Ammon's horn (tissue), 1 donor: ENCODE measurements around the gene TXNRD2.
"Not testable (repeated sequence)": the region's sequence is repeated elsewhere in the genome, so short reads cannot be mapped to it uniquely, and the experiment has no call there.

Experiments used
- DNase-seq: peaks from one replicate; pipeline ENCODE4 v3.0.0-alpha.2; 2016; ENCODE audit warnings: low spot score

TXNRD2 gene

GRCh38 chr22:19923914-19924513 lies 17.6 kb downstream of the TXNRD2 start:
- DNase-seq: no peak

GRCh38 chr22:19921544-19922081 lies 20.0 kb downstream of the TXNRD2 start:
- DNase-seq: no peak

DNA sequence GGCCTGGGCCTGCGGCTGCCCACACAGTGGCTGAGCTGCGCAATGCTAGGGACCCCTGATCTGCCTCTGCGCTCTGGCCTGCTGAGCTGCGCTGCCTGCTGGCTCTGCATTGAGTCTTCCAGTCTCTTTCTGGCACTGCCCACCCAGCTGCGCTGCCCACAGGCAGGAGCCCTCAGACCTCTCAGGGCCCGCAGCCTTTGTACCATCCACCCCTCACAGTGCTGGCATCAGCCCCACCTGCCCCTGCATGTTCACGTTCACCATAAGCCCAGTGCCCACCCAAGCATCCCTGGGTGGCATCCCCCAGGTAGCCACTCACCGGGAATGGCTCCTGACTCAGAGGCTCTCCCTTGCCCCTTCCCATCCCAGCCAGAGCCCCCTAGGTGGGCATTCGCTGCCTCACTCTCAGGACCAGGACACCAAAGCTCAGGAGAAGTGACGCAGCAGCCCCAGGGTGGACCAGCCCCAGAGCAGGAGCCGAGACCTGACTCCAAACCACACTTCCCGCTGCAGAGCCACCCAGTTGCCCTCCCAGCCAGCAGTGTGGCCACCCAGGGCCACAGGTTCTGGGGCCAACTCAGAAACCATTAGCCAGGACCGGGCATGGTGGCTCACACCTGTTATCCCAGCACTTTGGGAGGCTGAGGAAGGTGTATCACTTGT lies 21.8 kb downstream of the TXNRD2 start:
- DNase-seq: no peak

DNA sequence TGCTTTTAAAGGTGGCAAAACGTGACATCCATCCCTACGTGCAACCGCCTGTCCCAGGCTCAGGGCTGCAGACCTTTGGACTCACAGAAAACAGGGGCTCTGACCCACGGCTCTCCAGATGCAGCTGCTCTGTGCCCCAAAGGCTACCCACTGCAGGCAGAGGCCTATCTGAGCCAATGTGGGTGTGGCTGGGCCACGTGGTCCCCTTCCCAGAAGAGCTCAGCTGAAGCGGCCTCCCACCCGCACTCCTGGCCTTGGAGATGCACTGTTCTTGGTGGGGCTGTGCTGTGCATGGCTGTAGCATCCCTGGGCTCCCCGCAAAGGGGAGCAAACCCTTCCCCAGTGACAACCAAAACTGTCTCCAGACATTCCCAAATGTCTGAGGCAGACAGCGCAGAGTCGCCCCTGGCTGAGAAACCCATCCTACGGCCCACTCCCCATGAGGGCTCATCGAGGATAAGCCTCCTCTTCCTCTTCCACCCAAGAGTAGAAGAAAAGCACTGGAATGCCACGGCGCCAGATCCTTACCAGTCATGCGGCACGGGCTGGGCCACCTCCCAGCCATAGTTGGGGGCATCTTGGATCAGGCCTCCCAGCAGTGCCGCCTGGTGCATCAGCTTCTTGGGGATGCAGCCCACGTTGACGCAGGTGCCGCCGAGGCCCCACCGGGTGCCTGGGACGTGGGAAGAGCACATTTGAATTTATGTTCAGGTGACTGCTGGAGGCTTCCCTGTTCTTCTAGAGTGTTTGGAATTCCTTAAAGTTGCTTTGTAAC lies 23.1 kb downstream of the TXNRD2 start:
- no peak for DNase-seq

DNA sequence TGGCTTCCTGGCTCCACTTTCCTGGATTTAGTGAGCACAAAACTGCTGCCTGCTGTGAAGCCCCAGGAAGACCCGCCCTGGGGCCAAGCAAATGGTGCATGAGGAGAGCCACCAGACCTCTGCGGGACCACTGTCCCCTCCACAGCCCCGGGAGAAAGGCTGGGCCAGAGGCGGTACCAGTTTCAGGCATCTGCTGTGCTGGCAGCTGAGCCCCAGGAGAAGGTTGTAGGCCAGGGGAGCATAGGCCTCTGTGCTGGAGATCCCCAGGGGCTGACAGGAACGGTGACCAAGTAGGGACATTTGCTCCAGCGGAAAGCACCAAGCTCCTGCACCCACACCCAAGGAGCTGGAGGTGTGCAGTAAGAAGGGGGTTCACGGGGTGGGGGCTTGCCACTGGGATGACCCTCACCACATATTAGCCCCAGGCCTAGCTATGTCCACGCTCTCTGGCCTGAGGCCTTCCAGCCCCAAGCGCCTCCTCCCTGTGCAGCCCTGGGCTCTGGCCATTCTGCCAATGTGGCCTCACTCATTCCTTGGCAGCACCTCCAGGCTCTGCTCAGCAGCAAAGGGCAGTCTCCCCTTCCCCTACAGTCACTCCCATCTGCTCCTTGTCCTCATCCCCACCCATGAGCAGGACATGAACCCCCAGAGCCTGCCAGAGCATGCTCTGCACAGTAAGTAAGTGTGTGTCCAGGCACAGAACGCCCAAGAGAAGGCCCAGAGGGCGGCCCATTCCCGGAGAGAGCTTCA lies 24.1 kb downstream of the TXNRD2 start:
- DNase-seq: no peak

- DNase-seq: no peak
Observed at GRCh38 chr22:19916941-19917340, 24.7 kb downstream of the TXNRD2 start.

GRCh38 chr22:19916006-19916405 lies 25.6 kb downstream of the TXNRD2 start:
- DNase-seq: no peak

- DNase-seq: no peak
Observed at GRCh38 chr22:19915287-19915954, 26.2 kb downstream of the TXNRD2 start.

GRCh38 chr22:19914201-19914943 lies 27.2 kb downstream of the TXNRD2 start:
- no peak for DNase-seq

DNA sequence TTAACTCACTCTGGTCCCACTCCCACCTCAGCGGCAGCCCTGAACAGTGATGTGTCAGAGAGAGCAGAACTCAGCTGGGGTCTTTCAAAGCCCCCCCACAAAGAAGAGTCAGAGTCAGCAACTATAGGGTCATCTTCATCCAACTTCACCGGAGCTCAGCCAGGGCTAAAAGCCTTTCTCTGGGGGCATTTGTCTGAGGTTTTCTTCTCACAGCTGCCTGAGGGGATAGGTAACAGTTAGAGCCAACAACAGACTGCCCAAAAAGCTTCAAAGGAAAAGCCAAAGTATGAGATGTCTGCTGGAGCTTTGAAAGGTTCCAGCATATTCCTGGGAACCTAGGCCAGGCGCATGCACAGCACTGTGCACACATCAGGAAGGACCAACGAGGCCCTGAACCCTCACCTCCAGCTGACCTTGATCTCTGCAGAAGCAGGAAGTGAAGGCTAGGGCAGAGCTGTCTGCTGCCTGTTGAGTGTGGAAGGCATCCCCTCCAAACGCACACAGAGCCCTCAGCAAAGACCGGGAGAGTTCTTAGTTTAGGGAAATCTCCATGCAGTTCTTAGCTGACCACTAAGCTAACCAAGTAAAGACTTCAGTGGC lies 28.2 kb downstream of the TXNRD2 start:
- no peak for DNase-seq

GRCh38 chr22:19912271-19912999 lies 29.2 kb downstream of the TXNRD2 start:
- no peak for DNase-seq

DNA sequence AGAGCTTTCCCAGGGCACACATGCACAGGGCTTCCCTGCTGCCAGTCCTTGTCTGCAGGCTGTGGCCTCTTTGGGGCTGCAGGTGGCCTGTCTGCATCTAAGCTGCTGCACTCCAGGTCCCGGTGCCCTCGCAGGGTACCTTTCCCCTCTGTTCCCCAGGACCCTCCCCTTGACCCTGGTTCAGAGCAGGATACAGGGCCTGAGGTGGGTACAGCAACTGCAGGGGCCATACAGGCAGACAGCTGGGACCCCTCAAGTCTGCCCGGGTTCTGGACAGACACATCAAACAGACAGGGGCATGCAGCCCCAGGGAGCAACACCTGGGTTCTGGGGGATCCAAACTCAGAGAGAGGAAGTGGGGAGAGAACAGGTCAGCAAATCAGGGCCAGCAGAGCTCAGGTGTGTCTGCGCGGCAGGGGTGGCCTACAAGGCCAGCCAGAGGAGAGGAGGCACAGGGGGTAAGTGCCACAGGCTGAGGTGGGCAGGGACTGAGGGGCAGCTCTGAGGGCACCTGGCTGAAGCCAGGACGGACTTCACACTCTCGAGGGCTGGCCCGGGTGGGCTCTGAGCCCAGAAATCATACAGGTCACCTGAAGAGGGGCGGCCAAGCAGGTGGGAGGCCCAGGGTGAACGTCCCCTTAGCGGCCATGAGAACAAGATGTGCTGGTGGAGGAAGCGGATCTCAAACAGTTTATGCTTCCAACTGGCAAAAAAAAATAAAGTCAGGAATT lies 29.9 kb downstream of the TXNRD2 start:
- DNase-seq: no peak

GRCh38 chr22:19910180-19910744 lies 31.4 kb downstream of the TXNRD2 start:
- DNase-seq: no peak

- peak; percentile 89 for DNase-seq
Observed at GRCh38 chr22:19909350-19910179, 32.1 kb downstream of the TXNRD2 start.

DNA sequence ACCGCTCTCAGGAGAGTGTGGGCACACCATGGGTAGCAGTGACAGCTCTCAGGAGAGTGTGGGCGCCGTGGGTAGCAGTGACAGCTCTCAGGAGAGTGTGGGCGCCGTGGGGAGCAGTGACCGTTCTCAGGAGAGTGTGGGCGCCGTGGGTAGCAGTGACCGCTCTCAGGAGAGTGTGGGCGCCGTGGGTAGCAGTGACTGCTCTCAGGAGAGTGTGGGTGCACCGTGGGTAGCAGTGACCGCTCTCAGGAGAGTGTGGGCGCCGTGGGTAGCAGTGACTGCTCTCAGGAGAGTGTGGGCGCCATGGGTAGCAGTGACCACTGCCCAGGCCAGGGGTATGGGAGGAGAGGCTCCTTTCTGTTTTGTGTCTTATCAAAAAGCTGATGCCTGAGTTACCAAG lies 33.7 kb downstream of the TXNRD2 start:
- not testable (repeated sequence) for DNase-seq

GRCh38 chr22:19906864-19907263 lies 34.8 kb downstream of the TXNRD2 start:
- not testable (repeated sequence) for DNase-seq

- no peak for DNase-seq
Observed at GRCh38 chr22:19905347-19906276, 36.0 kb downstream of the TXNRD2 start.
